Activated CD4-positive, alpha-beta T cell treated with anti-CD3 and anti-CD28 coated beads for 24 hours (primary cell): ENCODE data around the gene CARD11.
"Not testable (repeated sequence)": the region's sequence is repeated elsewhere in the genome, so short reads cannot be mapped to it uniquely, and the experiment has no call there.

Source experiments
- DNase-seq, 2 donors: peaks; one replicate each; pipeline ENCODE4 v3.0.0-alpha.2; 2020; ENCODE audit warnings: low read depth in 2 of 2

CARD11 gene

DNA sequence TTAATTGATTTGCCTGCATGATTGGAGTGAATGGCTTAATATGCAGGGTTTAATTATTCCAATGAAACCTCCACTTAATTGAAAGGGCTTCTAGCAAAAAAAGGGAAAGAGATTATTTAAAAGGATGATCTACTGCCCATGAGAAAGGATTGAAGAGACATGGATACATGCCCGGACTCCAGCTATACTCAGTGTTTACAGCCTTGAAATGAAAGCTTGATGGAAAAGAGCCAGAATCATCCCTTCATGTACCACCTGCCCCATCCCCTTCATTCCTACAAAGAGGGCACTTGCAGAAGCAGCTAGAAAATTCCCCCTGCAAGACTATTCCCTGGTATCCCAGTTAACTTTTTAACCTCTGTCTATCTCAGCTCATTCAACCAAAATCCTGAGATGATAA, 78.4 kb downstream of the CARD11 start:
- DNase-seq, result no peak

DNA sequence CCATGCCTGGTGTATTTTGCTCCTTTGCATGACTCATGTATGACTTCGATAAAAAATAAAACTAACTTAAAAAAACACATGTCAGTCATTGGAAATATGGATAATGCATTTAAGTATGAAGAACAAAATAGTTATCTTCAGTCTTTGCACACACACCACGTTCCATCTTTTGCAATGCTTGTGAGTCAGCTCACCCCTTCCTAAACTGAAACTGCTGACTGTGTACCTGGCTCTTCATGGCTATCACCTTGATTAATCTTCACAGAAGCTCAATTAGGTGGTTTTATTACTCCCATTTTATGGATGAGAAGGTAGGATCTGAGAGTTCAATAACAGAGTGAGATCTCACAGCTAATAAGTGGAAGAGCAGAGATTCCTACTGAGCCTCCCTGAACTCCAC, 79.5 kb downstream of the CARD11 start:
- DNase-seq, result no peak

DNA sequence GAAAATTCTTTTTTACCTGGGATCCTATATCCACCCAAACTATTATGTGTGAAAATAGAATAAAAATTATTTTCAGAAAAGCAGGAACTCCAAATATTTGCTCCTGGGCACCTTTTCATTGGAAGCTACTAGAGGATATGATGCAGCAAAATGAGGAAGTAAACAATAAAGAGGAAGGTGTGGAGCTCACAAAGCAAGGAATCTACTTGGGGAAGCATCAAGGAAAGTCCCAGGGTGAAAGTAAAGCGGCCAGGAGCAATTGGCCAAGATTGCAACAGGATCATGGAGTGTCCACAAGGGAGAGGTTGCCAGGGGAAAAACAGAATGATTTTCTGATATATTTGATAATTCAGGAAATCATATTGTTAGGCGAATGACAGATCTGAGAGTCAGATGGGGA, 80.8 kb downstream of the CARD11 start:
- DNase-seq, result no peak

DNA sequence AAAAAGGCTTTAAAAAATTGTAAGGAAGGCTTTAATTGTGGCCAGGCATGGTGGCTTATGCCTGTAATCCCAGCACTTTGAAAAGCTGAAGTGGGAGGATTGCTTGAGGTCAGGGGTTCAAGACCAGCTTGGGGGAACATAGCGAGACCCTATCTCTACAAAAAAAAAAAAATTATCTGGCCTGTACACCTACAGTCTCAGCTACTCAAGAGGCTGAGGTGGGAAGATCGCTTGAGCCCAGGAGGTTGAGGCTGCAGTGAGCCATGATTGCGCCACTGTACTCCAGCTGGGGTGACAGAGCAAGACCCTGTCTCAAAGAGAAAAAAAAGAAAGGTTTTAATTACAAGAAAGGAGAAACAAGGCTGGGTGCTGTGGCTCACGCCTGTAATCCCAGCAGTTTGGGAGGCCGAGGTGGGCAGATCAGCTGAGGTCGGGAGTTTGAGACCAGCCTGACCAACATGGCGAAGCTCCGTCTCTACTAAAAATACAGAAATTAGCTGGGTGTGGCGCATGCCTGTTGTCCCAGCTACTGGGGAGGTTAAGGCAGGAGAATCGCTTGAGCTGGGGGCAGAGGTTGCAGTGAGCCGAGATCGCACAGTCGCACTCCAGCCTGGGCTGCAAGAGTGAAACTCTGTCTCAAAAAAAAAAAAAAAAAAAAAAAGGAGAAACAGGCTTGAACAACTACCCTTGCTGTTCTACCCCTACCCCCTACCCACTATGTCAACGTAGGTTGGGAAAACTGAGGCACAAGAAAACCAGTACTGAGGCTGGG, 83.7 kb downstream of the CARD11 start:
- no peak for DNase-seq

DNA sequence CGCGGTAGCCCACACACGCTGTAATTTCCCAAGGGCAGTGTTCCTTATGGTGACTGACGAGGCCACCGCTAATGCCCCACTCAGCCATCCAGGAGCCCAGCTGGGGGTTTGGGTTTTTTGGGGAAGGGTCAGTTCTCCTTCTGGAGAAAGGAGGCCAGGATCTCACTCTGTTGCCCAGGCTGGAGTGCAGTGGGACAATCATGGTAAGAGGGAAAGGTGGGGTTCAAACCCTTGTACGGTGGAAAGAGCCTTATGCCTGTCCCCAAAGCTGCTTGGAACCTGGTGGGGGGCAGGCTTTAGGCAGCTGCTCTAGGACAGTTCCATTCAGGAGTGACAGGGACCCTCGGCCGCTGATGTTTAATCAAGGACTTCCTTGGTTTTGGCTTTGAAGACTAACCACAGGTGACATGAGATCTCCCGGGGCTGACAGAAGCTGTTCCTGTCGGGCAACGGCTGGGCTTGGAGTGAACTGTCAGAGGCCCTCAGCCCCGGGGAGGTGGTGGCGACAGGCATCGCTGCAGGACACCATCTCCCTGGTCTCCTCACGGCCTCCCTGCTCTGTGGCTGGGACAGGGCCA, 84.5 kb downstream of the CARD11 start:
- DNase-seq, result no peak

DNA sequence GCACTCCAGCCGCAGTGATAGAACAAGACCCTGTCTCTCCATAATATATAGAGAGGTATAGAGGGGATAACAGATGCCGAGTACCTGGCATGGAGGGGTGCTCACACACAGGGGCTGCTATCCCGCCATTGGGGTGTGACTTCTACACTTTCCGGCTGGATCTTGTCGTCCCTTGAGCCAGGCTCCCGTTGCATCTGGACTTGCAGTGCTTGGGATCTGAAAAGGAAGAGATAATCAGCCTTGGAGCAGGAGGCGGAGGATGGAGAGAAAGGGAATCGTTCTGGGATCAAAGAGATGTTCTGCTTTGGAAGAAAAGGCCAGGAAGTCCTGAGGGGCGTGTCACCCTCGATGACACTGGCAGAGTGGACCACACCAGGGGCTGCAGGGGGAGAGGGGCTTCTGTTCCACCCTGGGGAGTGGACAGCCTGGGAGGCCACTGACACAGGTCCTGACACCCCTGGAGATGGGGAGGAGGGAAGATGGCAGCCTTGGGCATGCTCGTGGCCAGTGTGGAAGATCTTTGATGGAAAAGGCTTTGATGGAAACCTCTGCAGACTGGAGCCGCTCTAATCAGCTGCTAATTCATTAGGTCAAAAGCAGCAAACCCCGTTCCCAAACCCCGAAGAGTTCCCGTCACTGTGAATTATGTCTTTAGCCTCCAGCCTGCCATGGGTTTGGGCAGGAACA, 85.1 kb downstream of the CARD11 start:
- DNase-seq, result no peak

DNA sequence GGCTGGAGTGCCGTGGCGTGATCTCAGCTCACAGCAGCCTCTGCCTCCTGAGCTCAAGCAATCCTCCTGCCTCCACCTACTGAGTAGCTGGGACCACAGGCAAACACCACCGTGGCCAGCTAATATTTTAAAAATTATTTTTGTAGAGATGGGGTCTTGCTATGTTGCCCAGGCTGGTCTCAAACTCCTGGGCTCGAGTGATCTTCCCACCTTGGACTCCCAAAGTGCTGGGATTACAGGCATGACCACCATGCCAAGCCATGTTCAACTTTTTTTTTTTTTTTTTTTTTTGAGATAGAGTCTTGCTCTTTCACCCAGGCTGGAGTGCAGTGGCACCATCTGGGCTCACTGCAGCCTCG, 86.3 kb downstream of the CARD11 start:
- not testable (repeated sequence) for DNase-seq

DNA sequence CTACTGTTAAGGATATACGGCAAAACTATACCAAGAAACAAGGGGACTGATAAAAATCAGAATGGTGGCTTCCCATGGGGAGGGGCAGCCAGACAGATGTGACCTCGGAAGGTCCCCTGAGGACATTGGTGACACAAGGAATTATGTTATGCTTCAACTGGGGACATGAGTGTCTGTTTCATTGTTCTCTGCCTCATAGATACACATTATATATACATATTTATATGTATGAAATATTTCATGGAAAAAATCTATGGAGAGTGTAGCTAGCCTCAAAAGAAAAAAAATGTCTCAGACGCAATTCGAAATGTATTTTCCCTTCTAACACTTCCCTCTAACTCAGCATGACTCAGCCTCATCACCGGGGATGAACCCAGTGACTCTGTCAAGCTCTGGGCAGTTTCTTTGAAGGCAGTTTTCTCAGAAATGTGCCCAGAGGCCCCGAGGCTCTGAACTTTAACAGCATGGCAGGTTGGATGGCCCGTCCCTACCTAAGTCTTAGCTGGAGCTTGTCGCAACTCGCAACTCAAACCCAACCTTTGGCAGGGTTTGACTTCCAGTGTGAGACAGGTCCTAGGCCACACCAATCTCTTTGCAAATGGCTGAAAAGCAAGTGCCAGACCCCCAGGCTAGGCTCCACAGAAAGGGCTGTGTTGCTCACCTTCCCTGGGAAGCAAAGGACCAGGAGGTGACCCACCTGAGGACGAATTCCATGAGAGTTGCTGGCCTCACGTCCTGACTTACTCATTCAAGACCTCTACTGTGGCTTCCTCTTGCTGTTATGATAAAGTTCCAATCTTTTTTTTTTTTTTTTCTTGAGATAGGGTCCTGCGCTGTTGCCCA, 86.9 kb downstream of the CARD11 start:
- DNase-seq, result peak; percentile 18 to 22

DNA sequence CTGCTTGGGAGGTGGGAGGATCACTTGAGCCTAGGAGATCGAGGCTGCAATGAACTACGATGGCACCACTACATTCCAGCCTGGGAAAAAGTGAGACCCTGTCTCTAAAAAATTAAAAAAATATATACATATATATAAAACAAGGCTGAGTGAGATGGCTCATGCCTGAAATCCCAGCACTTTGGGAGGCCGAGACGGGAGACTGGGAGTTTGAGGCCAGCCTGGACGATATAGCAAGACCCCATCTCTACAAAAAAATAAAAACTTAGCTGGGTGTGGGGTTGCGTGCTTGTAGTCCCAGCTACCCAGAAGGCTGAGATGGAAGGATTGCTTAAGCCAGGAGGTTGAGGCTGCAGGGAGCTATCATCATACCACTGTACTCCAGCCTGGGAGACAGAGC, 87.6 kb downstream of the CARD11 start:
- DNase-seq, result no peak

DNA sequence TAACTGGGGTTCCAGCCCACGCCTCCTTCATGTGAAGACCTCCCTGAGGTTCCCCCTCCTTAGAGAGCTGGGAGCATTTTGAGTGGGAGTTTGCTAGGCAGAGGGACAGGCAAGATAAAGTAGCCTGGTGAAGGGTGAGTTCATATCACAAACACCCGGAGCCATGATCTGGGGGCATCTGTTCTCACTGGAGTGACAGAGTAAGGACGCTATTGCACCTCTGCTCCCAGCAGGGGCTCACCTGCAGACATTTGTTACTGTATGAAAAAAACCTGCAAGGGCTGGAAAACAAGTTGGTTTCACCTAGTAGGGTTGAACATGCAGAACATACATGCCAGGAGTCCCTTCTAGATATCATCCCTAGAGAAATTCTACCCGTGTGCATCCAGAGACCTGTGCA, 88.4 kb downstream of the CARD11 start:
- no peak for DNase-seq

DNA sequence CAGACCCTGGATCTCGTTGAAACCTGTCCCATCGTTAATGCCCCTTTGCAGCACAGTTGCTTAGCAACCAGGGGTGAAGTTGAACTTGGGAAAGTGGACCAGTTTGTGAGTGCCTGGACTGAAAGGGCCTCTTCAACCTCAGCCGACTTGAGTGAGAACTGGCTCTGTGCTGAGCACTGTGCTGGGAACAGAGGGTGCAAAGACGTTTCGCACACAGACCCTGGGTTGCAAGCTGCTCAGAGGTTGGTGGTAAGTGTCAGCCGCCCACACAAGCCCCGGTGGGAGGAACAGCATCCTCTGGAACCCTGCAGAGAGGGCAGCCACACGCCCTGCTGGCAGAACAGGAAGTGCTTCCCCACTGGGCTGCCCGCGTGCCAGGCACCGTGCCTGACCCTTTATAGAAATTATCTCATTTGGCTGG, 89.2 kb downstream of the CARD11 start:
- DNase-seq, result no peak

DNA sequence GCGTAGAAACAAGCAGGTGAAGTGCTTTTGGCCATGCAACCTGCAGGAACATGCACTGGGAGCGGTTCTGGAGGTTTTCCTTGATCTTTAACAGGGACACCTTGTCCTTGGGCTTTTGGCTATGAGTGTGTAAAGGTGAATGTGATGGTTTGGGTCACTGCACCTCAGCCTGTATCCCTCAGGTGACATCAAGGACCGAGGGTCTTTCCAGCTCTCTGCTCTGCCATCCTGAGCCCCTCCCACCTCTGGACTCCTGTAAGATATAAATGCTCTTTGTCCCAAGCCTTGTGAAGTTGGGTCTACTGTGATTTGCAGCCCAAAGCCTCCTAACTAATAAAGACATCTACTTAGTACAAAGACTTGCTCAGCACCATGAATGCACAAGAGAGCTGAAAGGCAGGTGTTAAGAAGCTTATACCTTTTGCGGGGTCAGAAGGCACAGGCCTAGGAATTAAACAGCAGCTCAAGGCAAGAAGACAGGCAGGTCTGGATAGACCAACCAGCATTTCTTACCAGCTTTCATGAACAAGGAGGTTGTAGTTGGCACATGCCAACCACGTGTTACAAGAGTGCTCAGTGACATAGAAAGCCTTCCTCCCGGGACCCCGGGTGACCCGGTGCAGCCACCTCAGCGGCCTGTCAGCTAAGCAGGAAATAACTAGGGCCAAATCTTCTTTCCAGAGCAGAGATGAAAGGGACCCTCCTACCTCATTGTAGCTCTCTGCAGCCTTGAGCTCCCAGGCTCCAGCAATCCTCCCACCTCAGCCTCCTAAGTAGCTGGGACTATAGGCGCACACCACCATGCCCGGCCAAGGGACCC, 89.9 kb downstream of the CARD11 start:
- DNase-seq, result no peak

DNA sequence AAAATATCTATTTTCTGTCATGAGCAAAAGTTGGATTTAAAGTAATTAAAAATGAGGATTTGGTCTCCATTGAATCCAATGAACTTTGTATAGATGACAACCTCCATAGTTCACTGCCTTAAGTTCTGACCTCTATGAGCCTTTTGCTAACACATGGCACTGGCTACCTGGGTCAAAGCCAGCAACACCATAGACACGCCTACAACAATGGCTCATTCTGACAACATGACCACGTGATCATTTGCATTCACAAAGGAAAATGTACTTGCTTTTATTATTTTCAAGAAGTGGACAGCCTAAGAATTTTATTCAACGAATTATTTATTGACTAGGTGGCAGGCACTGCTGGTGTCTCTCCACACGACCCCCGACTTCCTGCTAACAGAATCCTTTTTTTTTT, 90.6 kb downstream of the CARD11 start:
- DNase-seq, result no peak

DNA sequence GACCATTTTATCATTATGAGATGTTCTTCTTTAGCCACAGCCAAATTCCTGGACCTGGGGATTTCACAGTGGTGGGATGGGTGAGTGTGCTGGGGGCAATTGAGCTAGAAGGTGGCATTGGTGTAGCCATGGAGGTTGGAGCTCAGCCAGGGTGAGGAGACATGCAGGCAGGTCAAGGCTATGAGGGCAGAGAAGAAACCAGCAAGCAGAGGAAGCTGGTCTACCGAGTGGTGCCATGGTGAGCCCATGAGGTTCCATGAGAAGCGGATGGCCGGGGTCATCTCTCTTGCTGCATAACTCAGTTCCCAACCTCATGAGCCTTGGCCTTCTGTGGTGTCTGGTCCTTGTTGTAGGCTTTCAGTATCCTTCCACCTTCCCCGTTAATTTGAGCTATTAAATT, 91.4 kb downstream of the CARD11 start:
- DNase-seq, result no peak

DNA sequence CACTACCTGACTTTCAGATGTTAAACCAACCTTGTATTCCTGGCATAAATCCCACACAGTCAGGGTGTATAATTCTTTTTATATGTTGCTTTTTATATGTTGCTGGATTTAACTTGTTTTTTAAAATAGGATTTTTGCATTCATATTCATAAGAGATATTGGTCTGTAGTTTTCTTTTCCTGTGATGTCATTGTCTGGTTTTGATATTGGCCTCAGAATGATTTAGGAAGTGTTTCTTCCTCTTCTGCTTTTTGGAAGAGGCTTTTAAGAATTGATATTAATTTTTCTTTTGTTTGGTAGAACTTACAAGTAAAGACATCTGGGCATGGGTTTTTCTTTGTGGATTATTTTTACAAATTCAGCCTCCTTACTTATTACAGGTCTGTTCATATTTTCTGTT, 93.1 kb downstream of the CARD11 start:
- DNase-seq, result no peak

DNA sequence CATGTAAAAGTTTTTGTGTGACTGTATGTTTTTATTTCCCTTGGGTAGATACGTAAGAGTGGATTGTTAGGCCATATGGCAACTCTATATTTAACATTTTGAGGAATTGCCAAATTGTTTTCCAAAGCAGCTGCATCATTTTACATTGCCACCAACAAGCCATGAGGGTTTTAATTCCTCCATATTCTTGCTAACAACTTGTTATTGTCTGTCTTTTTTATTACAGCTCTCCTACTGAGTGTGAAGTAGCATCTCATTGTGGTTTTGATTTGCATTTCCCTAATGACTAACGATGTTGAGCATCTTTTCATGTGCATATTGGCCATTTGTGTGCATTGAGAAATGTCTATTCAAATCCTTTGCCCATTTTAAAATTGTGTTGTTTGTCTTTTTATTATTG, 94.9 kb downstream of the CARD11 start:
- no peak for DNase-seq

DNA sequence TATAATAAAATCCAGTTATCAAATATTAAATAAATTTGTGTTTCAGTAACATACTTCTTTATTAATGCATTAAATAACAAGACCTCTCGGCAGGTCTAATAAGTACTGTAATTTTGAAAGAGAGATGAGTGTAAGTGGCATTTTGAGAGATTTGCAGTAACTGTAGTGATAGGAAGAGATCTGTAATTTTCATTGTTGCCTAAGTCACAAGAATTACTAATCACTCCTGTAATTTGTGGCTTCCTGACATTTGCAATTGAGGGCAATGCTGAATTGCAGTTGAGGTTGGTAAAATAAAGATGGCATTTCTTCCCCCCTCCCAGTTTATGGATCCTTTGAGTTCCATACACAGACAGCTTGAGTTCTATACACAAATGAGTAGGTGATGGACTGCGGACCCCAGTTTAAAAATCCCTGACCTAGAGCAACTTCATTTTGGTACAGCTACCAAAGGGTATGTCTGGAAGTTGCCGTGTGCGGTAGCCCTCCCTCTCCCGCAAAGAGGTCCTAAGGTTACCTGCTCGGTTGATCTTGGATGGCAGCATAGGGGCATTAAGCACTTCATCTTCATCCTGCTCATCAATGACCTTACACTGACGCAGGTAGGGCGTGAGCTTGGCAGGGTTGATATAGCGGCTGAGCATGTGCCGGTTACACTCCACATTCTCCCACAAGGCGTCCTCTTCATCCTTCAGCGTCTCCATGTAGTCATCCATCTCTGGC, 96.4 kb downstream of the CARD11 start:
- no peak for DNase-seq

DNA sequence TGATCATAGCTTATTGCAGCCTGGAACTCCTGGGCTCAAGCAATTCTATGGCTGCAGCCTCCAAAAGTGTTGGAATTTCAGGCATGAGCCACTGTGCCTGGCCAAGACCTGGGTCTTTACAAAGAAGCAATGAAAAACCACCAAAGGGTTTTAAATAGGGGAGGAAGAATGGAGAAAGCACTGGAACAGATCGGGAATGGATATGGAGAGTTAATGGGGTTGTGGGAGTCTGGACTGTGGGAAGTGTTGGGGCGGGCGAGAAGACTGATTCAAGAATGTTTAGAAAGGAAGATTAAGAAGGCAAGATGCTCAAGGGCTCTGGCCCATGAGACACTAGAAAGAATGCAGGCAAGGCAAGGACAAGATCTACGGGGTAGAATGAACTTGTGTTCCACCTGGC, 98.5 kb downstream of the CARD11 start:
- DNase-seq, result no peak

DNA sequence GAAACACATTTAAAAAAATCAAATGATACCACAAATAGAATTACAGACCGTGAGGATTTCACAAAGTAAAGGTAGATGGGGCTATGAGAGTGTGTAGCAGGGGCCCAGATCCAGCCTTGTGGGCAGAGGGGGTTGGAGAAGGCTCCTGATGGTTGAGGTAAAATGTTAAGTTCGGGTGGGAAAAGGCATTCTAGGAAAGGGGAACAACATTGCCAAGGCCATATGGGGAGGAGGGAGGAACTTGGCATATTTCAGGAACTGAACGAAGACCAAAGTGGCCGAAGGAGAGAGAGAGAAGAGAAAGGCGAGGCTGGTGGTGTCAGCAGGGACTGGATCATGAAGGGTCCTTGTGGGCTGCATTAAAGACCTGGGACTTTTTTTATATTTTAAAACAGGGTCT, 98.9 kb downstream of the CARD11 start:
- DNase-seq, result no peak

DNA sequence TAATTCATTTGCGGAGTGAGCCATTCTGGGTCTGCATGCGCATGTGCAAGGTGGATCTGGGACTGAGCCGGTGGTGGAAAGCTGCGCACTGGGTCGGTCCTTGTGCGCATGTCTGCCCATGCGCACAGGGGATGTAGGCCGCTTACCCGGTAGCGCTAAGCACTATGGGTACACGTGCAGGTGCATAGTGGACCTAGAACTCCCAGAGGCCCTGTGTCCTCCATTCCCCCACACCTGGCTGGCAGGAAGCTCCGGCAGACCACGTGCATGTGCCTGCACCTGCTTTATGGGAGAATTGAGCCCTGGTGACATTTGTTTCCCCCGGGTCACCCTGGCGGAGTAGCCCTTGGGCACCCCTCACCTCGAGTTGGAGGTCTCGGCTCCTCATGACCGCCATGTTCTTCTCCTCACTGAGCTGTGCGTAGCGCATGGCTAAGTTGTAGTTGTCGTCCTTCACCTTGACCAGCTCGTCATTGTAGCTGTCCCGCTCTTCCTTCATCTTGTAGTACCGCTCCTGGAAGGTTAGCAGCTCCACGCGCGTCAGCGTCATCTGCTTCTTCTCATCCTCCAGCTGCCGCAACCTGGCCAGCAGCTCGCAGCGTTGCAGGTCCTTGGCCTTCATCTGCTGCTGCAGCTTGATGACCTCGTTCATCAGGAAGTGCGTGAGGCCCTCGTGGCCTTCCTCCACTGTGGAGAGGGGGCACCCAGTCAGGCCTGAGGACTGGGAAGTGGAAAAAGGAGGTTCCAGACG, 99.6 kb downstream of the CARD11 start:
- DNase-seq, result no peak
